ENCODE data around the gene PCNX4. TPM values are rescaled to one million over a fixed set of nuclear protein-coding genes. Genes with fewer than 3 reads are reported as not detected.

Gene PCNX4
- total RNA-seq, 1 experiment from 2014 or later = 60.0 TPM

- in situ Hi-C loops (cut with HindIII; ENCODE audit: low pct_unique_long_range_greater_than_20kb, low sequenced_read_pairs) = no loop called here
- H3K27me3 ChIP-seq (ENCODE audit: control insufficient read depth, insufficient read depth, low read length) = no peaks in the 10 kb centered on the region
- no peaks in the 10 kb centered on the region for H3K9me3 ChIP-seq (ENCODE audit: control insufficient read depth, insufficient read depth, low read depth, low read length)
- H3K4me3 ChIP-seq (ENCODE audit: low read depth in 2 of 2, low read length in 2 of 2) = peak overlapping the region; percentile 68 to 92
- TF ChIP-seq, protein P1, sequence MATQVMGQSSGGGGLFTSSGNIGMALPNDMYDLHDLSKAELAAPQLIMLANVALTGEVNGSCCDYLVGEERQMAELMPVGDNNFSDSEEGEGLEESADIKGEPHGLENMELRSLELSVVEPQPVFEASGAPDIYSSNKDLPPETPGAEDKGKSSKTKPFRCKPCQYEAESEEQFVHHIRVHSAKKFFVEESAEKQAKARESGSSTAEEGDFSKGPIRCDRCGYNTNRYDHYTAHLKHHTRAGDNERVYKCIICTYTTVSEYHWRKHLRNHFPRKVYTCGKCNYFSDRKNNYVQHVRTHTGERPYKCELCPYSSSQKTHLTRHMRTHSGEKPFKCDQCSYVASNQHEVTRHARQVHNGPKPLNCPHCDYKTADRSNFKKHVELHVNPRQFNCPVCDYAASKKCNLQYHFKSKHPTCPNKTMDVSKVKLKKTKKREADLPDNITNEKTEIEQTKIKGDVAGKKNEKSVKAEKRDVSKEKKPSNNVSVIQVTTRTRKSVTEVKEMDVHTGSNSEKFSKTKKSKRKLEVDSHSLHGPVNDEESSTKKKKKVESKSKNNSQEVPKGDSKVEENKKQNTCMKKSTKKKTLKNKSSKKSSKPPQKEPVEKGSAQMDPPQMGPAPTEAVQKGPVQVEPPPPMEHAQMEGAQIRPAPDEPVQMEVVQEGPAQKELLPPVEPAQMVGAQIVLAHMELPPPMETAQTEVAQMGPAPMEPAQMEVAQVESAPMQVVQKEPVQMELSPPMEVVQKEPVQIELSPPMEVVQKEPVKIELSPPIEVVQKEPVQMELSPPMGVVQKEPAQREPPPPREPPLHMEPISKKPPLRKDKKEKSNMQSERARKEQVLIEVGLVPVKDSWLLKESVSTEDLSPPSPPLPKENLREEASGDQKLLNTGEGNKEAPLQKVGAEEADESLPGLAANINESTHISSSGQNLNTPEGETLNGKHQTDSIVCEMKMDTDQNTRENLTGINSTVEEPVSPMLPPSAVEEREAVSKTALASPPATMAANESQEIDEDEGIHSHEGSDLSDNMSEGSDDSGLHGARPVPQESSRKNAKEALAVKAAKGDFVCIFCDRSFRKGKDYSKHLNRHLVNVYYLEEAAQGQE (IDR thresholded peaks at IDR 0.05; ENCODE audit: insufficient read depth in 1 of 2, low read depth in 2 of 2, low read length in 1 of 2) = no peak
- TF ChIP-seq, protein P2, sequence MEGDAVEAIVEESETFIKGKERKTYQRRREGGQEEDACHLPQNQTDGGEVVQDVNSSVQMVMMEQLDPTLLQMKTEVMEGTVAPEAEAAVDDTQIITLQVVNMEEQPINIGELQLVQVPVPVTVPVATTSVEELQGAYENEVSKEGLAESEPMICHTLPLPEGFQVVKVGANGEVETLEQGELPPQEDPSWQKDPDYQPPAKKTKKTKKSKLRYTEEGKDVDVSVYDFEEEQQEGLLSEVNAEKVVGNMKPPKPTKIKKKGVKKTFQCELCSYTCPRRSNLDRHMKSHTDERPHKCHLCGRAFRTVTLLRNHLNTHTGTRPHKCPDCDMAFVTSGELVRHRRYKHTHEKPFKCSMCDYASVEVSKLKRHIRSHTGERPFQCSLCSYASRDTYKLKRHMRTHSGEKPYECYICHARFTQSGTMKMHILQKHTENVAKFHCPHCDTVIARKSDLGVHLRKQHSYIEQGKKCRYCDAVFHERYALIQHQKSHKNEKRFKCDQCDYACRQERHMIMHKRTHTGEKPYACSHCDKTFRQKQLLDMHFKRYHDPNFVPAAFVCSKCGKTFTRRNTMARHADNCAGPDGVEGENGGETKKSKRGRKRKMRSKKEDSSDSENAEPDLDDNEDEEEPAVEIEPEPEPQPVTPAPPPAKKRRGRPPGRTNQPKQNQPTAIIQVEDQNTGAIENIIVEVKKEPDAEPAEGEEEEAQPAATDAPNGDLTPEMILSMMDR (IDR thresholded peaks at IDR 0.05) = no peak
- no peak for TF ChIP-seq TCF7L2 (IDR thresholded peaks at IDR 0.05; ENCODE audit: low read depth, low read length)
- no peak for TF ChIP-seq SIN3A (IDR thresholded peaks at IDR 0.05; ENCODE audit: borderline replicate concordance, insufficient read depth, low read depth, low read length)
- no peak for TF ChIP-seq POLR2AphosphoS5 (IDR thresholded peaks at IDR 0.05; ENCODE audit: low read depth, low read length)
- H3K36me3 ChIP-seq (ENCODE audit: control insufficient read depth, insufficient read depth, low read length) = no peaks in the 10 kb centered on the region; the same call in none of the 2 replicates
- ChIA-PET POLR2A (no interaction called here), CTCF (no interaction called here)
- no peak for DNase-seq (ENCODE audit: low read depth, low spot score)
- intact Hi-C loops (cut with micrococcal nuclease; ENCODE audit: unreplicated experiment) = loop anchor here (10.0 kb wide), 1 partner anchor 71 kb away; the partner anchor contains the start of gene DHRS7
- ATAC-seq = no peak
- peak overlapping the region; percentile 90 for H3K27ac ChIP-seq (ENCODE audit: low read length)
- H3K4me1 ChIP-seq (ENCODE audit: control insufficient read depth, insufficient read depth, low read length) = peaks cover 18% of the 10 kb centered on the region
- BruUV-seq (replicated peaks) = no TSS peak
Measured at GRCh38 chr14:60093606-60094005, 1.9 kb downstream of the PCNX4 start.

- no TSS peak for BruUV-seq (replicated peaks)
Measured at GRCh38 chr14:60094306-60094897, 2.7 kb downstream of the PCNX4 start.

More at GRCh38 chr14:60094306-60094897, 2.7 kb downstream of the PCNX4 start:
- Histone ChIP-seq H3K27me3 (ENCODE audit: control insufficient read depth, insufficient read depth, low read length) (no peaks in the 10 kb centered on the region), H3K4me1 (ENCODE audit: control insufficient read depth, insufficient read depth, low read length) (peaks cover 18% of the 10 kb centered on the region), H3K36me3 (ENCODE audit: control insufficient read depth, insufficient read depth, low read length) (no peaks in the 10 kb centered on the region; the same call in none of the 2 replicates), H3K27ac (ENCODE audit: low read length) (peak overlapping the region; percentile 90), H3K9me3 (ENCODE audit: control insufficient read depth, insufficient read depth, low read depth, low read length) (no peaks in the 10 kb centered on the region), H3K4me3 (ENCODE audit: low read depth in 2 of 2, low read length in 2 of 2) (peak overlapping the region; percentile 50 to 92)
- CTCF ChIA-PET = no interaction called here
- in situ Hi-C loops (cut with HindIII; ENCODE audit: low pct_unique_long_range_greater_than_20kb, low sequenced_read_pairs) (no loop called here), intact Hi-C loops (cut with micrococcal nuclease; ENCODE audit: unreplicated experiment) (loop anchor here (10.0 kb wide), 1 partner anchor 70 kb away; the partner anchor contains the start of gene DHRS7)
- POLR2A ChIA-PET = no interaction called here
- DNase-seq (ENCODE audit: low read depth, low spot score) (no peak), ATAC-seq (no peak)
- TF ChIP-seq SIN3A (IDR thresholded peaks at IDR 0.05; ENCODE audit: borderline replicate concordance, insufficient read depth, low read depth, low read length) (no peak), TCF7L2 (IDR thresholded peaks at IDR 0.05; ENCODE audit: low read depth, low read length) (no peak), POLR2AphosphoS5 (IDR thresholded peaks at IDR 0.05; ENCODE audit: low read depth, low read length) (no peak)
- TF ChIP-seq, protein P2 (IDR thresholded peaks at IDR 0.05) = no peak
- TF ChIP-seq, protein P1 (IDR thresholded peaks at IDR 0.05; ENCODE audit: insufficient read depth in 1 of 2, low read depth in 2 of 2, low read length in 1 of 2) = no peak

All from Panc1 (cell line).